ENCODE data around the gene CFAP70. TPM values are rescaled to one million over a fixed set of nuclear protein-coding genes. Genes with fewer than 3 reads are reported as not detected.
A peak's percentile ranks its signal among the peaks of the same experiment; 100 is the strongest.

The CFAP70 gene
- total RNA-seq, 2 donors from 2014 or later = 0.71 to 1.1 TPM

DNA sequence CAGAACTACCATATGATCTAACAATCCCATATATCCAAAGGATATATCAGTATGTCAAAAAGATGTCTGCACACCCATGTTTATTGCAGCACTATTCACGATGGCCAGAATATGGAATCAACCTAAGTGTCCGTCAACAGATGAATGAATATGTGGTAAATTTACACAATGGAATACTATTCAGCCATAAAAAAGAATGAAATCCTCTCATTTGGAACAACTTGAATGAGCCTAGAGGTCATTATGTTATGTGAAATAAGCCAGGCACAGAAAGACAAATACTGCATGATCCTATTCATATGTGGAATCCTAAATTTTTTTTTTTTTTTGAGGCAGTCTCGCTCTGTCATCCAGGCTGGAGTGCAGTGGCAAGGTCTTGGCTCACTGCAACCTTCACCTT is 6.3 kb upstream of the CFAP70 start:
- Histone ChIP-seq H3K9me3 (no peaks in the 10 kb centered on the region), H3K36me3 (peaks cover 10% of the 10 kb centered on the region), H3K27me3 (no peaks in the 10 kb centered on the region), H3K4me1 (no peaks in the 10 kb centered on the region), H3K27ac (no peak overlapping the region), H3K4me3 (no peak overlapping the region)
- TF ChIP-seq, protein P1, sequence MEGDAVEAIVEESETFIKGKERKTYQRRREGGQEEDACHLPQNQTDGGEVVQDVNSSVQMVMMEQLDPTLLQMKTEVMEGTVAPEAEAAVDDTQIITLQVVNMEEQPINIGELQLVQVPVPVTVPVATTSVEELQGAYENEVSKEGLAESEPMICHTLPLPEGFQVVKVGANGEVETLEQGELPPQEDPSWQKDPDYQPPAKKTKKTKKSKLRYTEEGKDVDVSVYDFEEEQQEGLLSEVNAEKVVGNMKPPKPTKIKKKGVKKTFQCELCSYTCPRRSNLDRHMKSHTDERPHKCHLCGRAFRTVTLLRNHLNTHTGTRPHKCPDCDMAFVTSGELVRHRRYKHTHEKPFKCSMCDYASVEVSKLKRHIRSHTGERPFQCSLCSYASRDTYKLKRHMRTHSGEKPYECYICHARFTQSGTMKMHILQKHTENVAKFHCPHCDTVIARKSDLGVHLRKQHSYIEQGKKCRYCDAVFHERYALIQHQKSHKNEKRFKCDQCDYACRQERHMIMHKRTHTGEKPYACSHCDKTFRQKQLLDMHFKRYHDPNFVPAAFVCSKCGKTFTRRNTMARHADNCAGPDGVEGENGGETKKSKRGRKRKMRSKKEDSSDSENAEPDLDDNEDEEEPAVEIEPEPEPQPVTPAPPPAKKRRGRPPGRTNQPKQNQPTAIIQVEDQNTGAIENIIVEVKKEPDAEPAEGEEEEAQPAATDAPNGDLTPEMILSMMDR (IDR thresholded peaks at IDR 0.05) = no peak
- DNase-seq (ENCODE audit: low spot score) = no peak

DNA sequence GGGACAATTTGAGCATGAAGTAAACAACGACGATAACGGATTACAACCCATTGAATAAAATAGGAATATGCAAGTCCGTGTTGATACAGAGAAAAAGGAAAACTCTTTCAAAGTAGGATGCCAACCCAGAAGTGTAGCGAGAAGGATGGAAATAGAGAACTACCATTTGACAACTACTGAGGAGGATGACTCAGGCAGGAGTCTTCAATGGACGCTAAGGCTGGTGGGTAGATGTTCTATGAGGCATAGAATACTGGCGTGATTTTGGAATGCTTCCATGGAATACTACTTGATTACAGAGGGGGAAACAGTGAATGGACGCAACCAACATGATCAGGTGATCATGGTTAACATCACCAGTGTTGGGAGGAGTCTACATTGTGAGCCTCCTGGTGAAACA is 828 bp upstream of the CFAP70 start:
- Histone ChIP-seq H3K27ac (no peak overlapping the region), H3K9me3 (no peaks in the 10 kb centered on the region), H3K36me3 (no peaks in the 10 kb centered on the region), H3K4me3 (no peak overlapping the region), H3K27me3 (no peaks in the 10 kb centered on the region), H3K4me1 (peaks cover 0 to 12% of the 10 kb centered on the region in 2 donors)
- no peak for DNase-seq (ENCODE audit: low spot score)
- TF ChIP-seq, protein P1 (IDR thresholded peaks at IDR 0.05) = no peak

GRCh38 chr10:73357821-73358220 is 843 bp downstream of the CFAP70 start:
- Histone ChIP-seq H3K27me3 (no peaks in the 10 kb centered on the region), H3K27ac (peak overlapping the region in 1 of 2 donors; percentile 68), H3K36me3 (no peaks in the 10 kb centered on the region), H3K4me3 (peak overlapping the region; percentile 79 to 85), H3K9me3 (no peaks in the 10 kb centered on the region), H3K4me1 (peaks cover 0 to 12% of the 10 kb centered on the region in 2 donors)
- TF ChIP-seq, protein P1 (IDR thresholded peaks at IDR 0.05) = no peak
- no peak for DNase-seq (ENCODE audit: low spot score)

- no peaks in the 10 kb centered on the region for H3K9me3 ChIP-seq
- H3K27ac ChIP-seq = no peak overlapping the region
- no peaks in the 10 kb centered on the region for H3K36me3 ChIP-seq
- no peak overlapping the region for H3K4me3 ChIP-seq
- peaks cover 0 to 12% of the 10 kb centered on the region in 2 donors for H3K4me1 ChIP-seq
- DNase-seq (ENCODE audit: low spot score) = no peak
- no peaks in the 10 kb centered on the region for H3K27me3 ChIP-seq
- TF ChIP-seq, protein P1 (IDR thresholded peaks at IDR 0.05) = no peak
Observed at GRCh38 chr10:73357166-73357565, 1.5 kb downstream of the CFAP70 start.

- H3K4me1 ChIP-seq = no peaks in the 10 kb centered on the region
- H3K36me3 ChIP-seq = peaks cover 7% of the 10 kb centered on the region
- no peaks in the 10 kb centered on the region for H3K9me3 ChIP-seq
- TF ChIP-seq, protein P1 (IDR thresholded peaks at IDR 0.05) = no peak
- H3K4me3 ChIP-seq = no peak overlapping the region
- H3K27me3 ChIP-seq = no peaks in the 10 kb centered on the region
- no peak for DNase-seq (ENCODE audit: low spot score)
- no peak overlapping the region for H3K27ac ChIP-seq
Observed at GRCh38 chr10:73344269-73344668, 14.4 kb downstream of the CFAP70 start.

GRCh38 chr10:73340121-73340520 is 18.5 kb downstream of the CFAP70 start:
- Histone ChIP-seq H3K4me1 (no peaks in the 10 kb centered on the region), H3K4me3 (no peak overlapping the region), H3K9me3 (no peaks in the 10 kb centered on the region), H3K27ac (no peak overlapping the region), H3K27me3 (no peaks in the 10 kb centered on the region), H3K36me3 (no peaks in the 10 kb centered on the region)
- TF ChIP-seq, protein P1 (IDR thresholded peaks at IDR 0.05) = no peak
- DNase-seq (ENCODE audit: low spot score) = no peak
